ENCODE data around the gene MELK. TPM values are rescaled to one million over a fixed set of nuclear protein-coding genes. Genes with fewer than 3 reads are reported as not detected.

Gene MELK
- total RNA-seq, 4 donors from 2014 or later: 0.42 to 0.67 (median 0.49) TPM

DNA sequence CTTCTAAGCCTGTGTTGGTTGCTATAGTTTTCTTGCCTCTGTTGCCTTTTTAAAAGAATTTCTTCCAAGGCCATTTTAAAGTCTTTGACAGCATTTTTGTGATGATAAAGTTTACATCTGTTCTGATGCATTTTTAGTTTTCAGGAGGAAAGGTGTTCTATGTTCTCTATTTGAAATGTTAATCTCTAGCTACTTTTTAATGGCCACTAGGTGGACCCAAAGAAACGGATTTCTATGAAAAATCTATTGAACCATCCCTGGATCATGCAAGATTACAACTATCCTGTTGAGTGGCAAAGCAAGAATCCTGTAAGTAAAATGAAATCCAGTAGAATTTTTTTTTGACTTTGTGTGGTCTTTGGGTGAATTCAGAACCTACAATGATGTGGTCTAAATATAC, 60.2 kb downstream of the MELK start:
- Histone ChIP-seq H3K36me3 (no peaks in the 10 kb centered on the region), H3K9me3 (no peaks in the 10 kb centered on the region), H3K4me1 (no peaks in the 10 kb centered on the region), H3K27me3 (no peaks in the 10 kb centered on the region), H3K4me3 (replicated peaks in 1 of 3) (no peak overlapping the region), H3K27ac (no peak overlapping the region)
- WGBS, 2 donors: 3 to 11% methylated on average over 1 of the region's 1 CpG
- TF ChIP-seq, protein P1, sequence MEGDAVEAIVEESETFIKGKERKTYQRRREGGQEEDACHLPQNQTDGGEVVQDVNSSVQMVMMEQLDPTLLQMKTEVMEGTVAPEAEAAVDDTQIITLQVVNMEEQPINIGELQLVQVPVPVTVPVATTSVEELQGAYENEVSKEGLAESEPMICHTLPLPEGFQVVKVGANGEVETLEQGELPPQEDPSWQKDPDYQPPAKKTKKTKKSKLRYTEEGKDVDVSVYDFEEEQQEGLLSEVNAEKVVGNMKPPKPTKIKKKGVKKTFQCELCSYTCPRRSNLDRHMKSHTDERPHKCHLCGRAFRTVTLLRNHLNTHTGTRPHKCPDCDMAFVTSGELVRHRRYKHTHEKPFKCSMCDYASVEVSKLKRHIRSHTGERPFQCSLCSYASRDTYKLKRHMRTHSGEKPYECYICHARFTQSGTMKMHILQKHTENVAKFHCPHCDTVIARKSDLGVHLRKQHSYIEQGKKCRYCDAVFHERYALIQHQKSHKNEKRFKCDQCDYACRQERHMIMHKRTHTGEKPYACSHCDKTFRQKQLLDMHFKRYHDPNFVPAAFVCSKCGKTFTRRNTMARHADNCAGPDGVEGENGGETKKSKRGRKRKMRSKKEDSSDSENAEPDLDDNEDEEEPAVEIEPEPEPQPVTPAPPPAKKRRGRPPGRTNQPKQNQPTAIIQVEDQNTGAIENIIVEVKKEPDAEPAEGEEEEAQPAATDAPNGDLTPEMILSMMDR (IDR thresholded peaks at IDR 0.05): peak in 4 of 6 experiments; percentile 23 to 49 (median 42)
- no peak for TF ChIP-seq POLR2A (IDR thresholded peaks at IDR 0.05)
- intact Hi-C loops (cut with DNase I): no loop called here
- no peak for DNase-seq

DNA sequence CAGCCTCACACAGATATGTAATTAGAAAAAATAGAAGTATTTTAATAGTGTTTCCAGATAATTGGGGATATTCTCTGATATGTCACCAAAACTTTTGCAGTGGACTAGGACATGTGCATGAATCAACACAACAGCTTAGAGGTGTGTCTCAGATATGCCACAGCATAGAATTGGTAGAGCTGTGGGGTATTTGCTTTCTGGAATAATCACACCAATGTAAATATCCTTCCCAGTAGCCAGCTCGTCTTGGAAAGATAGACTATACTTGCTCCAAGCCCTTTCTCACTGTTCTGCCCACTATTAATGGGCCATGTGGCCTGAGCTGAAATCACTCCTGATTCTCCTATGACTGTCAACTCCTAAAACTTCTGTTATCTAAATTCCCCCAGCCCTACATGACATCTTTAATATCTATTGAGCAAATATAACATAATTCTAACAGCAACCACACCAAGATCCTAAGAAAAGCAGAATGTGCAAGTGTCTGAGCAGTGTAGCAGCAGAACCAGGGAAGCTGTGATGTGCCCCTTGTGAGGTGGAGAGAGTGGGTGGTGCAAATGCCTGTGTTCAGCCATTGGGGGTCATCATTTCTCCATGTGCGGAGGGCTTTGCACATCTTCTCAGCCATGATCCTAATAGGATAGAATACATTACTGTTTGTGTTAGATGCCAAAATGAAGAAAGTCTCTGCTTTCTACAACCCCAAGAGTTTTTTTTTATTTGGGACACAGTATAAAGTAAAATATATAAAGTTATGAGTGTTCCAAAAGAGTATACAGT, 65.0 kb downstream of the MELK start:
- Histone ChIP-seq H3K4me3 (replicated peaks in 1 of 3) (no peak overlapping the region), H3K4me1 (no peaks in the 10 kb centered on the region), H3K27me3 (no peaks in the 10 kb centered on the region), H3K9me3 (no peaks in the 10 kb centered on the region), H3K27ac (no peak overlapping the region), H3K36me3 (no peaks in the 10 kb centered on the region)
- intact Hi-C loops (cut with DNase I): no loop called here
- WGBS, 2 donors: 88 to 89% methylated on average over 2 of the region's 2 CpGs
- TF ChIP-seq, protein P1 (IDR thresholded peaks at IDR 0.05): no peak
- TF ChIP-seq POLR2A (IDR thresholded peaks at IDR 0.05): no peak
- no peak for DNase-seq

DNA sequence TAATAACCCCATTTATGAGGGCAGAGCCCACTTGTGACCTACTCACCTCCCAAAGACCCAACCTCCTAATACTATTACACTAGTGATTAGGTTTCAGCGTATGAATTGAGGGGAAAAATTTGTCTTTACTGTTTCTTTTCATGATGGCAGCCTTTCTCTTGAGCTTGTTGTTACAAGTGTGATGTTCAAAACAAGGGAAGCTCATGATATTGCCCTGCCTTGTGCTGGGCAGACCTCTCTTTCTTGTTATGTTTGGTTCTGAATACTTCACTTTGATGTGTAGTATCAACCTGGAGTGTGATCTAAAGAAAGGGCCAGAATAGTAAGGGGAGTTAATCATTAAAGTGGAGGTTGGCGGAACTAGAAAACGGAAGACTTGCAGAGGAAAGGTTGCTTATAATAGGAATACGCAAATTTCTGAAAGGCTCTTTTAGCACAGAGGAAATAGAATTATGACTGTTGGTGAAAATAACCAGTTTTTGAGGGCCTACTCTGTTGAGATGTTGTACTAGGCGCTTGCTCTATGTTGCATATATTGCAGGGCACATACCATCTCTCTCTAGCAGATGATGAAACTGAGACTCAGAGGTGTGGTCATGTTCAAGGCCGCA, 68.2 kb downstream of the MELK start:
- no peak for DNase-seq
- H3K4me1 ChIP-seq: no peaks in the 10 kb centered on the region
- no peaks in the 10 kb centered on the region for H3K36me3 ChIP-seq
- no peaks in the 10 kb centered on the region for H3K9me3 ChIP-seq
- H3K27me3 ChIP-seq: no peaks in the 10 kb centered on the region
- TF ChIP-seq, protein P1 (IDR thresholded peaks at IDR 0.05): no peak
- no peak for TF ChIP-seq POLR2A (IDR thresholded peaks at IDR 0.05)
- WGBS, 2 donors: 98 to 99% methylated on average over 6 of the region's 6 CpGs
- H3K4me3 ChIP-seq (replicated peaks in 1 of 3): no peak overlapping the region
- intact Hi-C loops (cut with DNase I): no loop called here
- no peak overlapping the region for H3K27ac ChIP-seq

DNA sequence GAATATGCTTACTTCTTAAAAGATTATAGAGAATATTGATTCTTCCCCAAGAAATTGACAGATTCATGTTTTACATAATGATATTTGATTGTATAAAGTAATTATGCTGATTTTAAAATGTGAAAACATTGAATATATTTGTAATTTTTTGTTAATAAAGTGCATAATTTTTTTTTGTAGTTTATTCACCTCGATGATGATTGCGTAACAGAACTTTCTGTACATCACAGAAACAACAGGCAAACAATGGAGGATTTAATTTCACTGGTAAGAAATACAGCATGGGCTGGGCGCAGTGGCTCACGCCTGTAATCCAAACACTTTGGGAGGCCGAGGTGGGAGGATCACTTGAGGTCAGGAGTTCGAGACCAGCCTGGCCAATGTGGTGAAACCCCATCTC, 70.1 kb downstream of the MELK start:
- 95 to 97% methylated on average over 6 of the region's 6 CpGs for WGBS, 2 donors
- DNase-seq: no peak
- no peak for TF ChIP-seq POLR2A (IDR thresholded peaks at IDR 0.05)
- TF ChIP-seq, protein P1 (IDR thresholded peaks at IDR 0.05): no peak
- H3K4me3 ChIP-seq (replicated peaks in 1 of 3): no peak overlapping the region
- no peak overlapping the region for H3K27ac ChIP-seq
- H3K27me3 ChIP-seq: no peaks in the 10 kb centered on the region
- no peaks in the 10 kb centered on the region for H3K4me1 ChIP-seq
- H3K9me3 ChIP-seq: no peaks in the 10 kb centered on the region
- H3K36me3 ChIP-seq: no peaks in the 10 kb centered on the region
- intact Hi-C loops (cut with DNase I): no loop called here

DNA sequence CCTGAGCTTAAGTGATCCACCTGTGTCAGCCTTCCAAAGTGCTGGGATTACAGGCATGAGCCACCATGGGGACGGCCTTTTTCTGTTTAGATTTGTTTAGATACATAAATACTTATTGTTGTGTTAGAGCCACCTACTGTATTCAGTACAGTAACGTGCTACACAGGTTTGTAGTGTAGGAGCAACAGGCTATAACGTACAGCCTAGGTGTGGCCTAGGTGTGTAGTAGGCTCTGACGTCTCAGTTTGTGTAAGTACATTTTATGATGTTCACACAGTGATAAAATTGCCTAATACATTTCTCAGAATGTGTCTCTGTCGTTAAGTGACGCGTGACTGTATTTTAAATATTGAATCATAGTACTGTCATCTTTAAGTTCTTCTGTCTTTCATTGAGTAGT, 84.1 kb downstream of the MELK start:
- TF ChIP-seq POLR2A (IDR thresholded peaks at IDR 0.05): no peak
- TF ChIP-seq, protein P1 (IDR thresholded peaks at IDR 0.05): no peak
- WGBS, 2 donors: 95 to 97% methylated on average over 7 of the region's 7 CpGs
- H3K27ac ChIP-seq: no peak overlapping the region
- DNase-seq: no peak
- no peaks in the 10 kb centered on the region for H3K9me3 ChIP-seq
- no peaks in the 10 kb centered on the region for H3K36me3 ChIP-seq
- no peaks in the 10 kb centered on the region for H3K4me1 ChIP-seq
- no peaks in the 10 kb centered on the region for H3K27me3 ChIP-seq
- H3K4me3 ChIP-seq (replicated peaks in 1 of 3): no peak overlapping the region
- intact Hi-C loops (cut with DNase I): no loop called here
